ENCODE results near the gene LUZP2.
A peak's percentile ranks its signal among the peaks of the same experiment; 100 is the strongest.

The LUZP2 gene

GRCh38 chr11:24739637-24740036 lies 242.8 kb downstream of the LUZP2 start:
- no peaks in the 10 kb centered on the region for H3F3A ChIP-seq (ENCODE audit: insufficient read depth, low read length)
- TF ChIP-seq CTCF (IDR thresholded peaks at IDR 0.05; ENCODE audit: low read length) (no peak), EZH2 (IDR thresholded peaks at IDR 0.05; ENCODE audit: borderline replicate concordance, low read length) (no peak)

GRCh38 chr11:24747275-24748251 lies 250.7 kb downstream of the LUZP2 start:
- H3K9ac ChIP-seq (ENCODE audit: low read length): peak overlapping the region; percentile 31; the same call in 1 of the 2 replicates
- peaks cover 21% of the 10 kb centered on the region for H3K4me1 ChIP-seq (ENCODE audit: insufficient read depth, low read length, severe bottlenecking)
- H3F3A ChIP-seq (ENCODE audit: insufficient read depth, low read length): no peaks in the 10 kb centered on the region
- peak overlapping the region; percentile 46 for H3K4me2 ChIP-seq (ENCODE audit: low read length)
- H2AFZ ChIP-seq (ENCODE audit: low read length): peak overlapping the region; percentile 48; the same call in 1 of the 2 replicates
- H3K9me3 ChIP-seq (ENCODE audit: low read length): no peaks in the 10 kb centered on the region
- no peaks in the 10 kb centered on the region for H3K9me2 ChIP-seq (ENCODE audit: low read depth, low read length)
- TF ChIP-seq EZH2 (IDR thresholded peaks at IDR 0.05; ENCODE audit: borderline replicate concordance, low read length): no peak
- no peak for TF ChIP-seq CTCF (IDR thresholded peaks at IDR 0.05; ENCODE audit: low read length)
- H3K79me2 ChIP-seq (ENCODE audit: insufficient read depth, low read length): no peaks in the 10 kb centered on the region
- H3K27me3 ChIP-seq (ENCODE audit: insufficient read depth, low read length): no peaks in the 10 kb centered on the region
- peaks cover 3% of the 10 kb centered on the region; the same call in 1 of the 2 replicates for H3K36me3 ChIP-seq (ENCODE audit: insufficient read depth, low read length)
- H4K20me1 ChIP-seq (ENCODE audit: insufficient read depth, low read length): no peaks in the 10 kb centered on the region
- peak overlapping the region; percentile 23 for H3K4me3 ChIP-seq (ENCODE audit: low read depth, low read length, poor library complexity, severe bottlenecking)
- H3K27ac ChIP-seq (ENCODE audit: low read depth, low read length, poor library complexity, severe bottlenecking): peak overlapping the region; percentile 91

More at GRCh38 chr11:24739637-24740036, 242.8 kb downstream of the LUZP2 start:
- Histone ChIP-seq H3K4me1 (ENCODE audit: insufficient read depth, low read length, severe bottlenecking) (peaks cover 13% of the 10 kb centered on the region), H2AFZ (ENCODE audit: low read length) (no peak overlapping the region), H3K9me3 (ENCODE audit: low read length) (no peaks in the 10 kb centered on the region), H3K27me3 (ENCODE audit: insufficient read depth, low read length) (no peaks in the 10 kb centered on the region), H3K36me3 (ENCODE audit: insufficient read depth, low read length) (no peaks in the 10 kb centered on the region), H3K4me2 (ENCODE audit: low read length) (no peak overlapping the region), H4K20me1 (ENCODE audit: insufficient read depth, low read length) (no peaks in the 10 kb centered on the region), H3K4me3 (ENCODE audit: low read depth, low read length, poor library complexity, severe bottlenecking) (no peak overlapping the region), H3K9me2 (ENCODE audit: low read depth, low read length) (no peaks in the 10 kb centered on the region), H3K27ac (ENCODE audit: low read depth, low read length, poor library complexity, severe bottlenecking) (no peak overlapping the region), H3K9ac (ENCODE audit: low read length) (no peak overlapping the region), H3K79me2 (ENCODE audit: insufficient read depth, low read length) (no peaks in the 10 kb centered on the region)

GRCh38 chr11:24748261-24748660 lies 251.4 kb downstream of the LUZP2 start:
- Histone ChIP-seq H3K4me1 (ENCODE audit: insufficient read depth, low read length, severe bottlenecking) (peaks cover 21% of the 10 kb centered on the region), H3K27ac (ENCODE audit: low read depth, low read length, poor library complexity, severe bottlenecking) (peak overlapping the region; percentile 91), H3K9me3 (ENCODE audit: low read length) (no peaks in the 10 kb centered on the region), H3K4me2 (ENCODE audit: low read length) (peak overlapping the region; percentile 46), H3K79me2 (ENCODE audit: insufficient read depth, low read length) (no peaks in the 10 kb centered on the region), H3K36me3 (ENCODE audit: insufficient read depth, low read length) (peaks cover 3% of the 10 kb centered on the region; the same call in 1 of the 2 replicates), H3K27me3 (ENCODE audit: insufficient read depth, low read length) (no peaks in the 10 kb centered on the region), H3K9me2 (ENCODE audit: low read depth, low read length) (no peaks in the 10 kb centered on the region), H4K20me1 (ENCODE audit: insufficient read depth, low read length) (no peaks in the 10 kb centered on the region), H3K9ac (ENCODE audit: low read length) (peak overlapping the region; percentile 31; the same call in 1 of the 2 replicates), H2AFZ (ENCODE audit: low read length) (peak overlapping the region; percentile 48; the same call in 1 of the 2 replicates), H3F3A (ENCODE audit: insufficient read depth, low read length) (no peaks in the 10 kb centered on the region), H3K4me3 (ENCODE audit: low read depth, low read length, poor library complexity, severe bottlenecking) (no peak overlapping the region)
- TF ChIP-seq EZH2 (IDR thresholded peaks at IDR 0.05; ENCODE audit: borderline replicate concordance, low read length) (no peak), CTCF (IDR thresholded peaks at IDR 0.05; ENCODE audit: low read length) (no peak)
